HFFc6 (cell line): Measurements from ENCODE around the gene C16orf87. TPM values are rescaled to one million over a fixed set of nuclear protein-coding genes. Genes with fewer than 3 reads are reported as not detected.
"Not testable (repeated sequence)": the region's sequence is repeated elsewhere in the genome, so short reads cannot be mapped to it uniquely, and the experiment has no call there.

Experiments
- DNase-seq: peaks from one replicate; pipeline ENCODE4 v3.0.0-alpha.2; 2018
- H3K27ac Mint-ChIP-seq: 2 replicates; pipeline ENCODE4 v1.8.0; 2020; ENCODE audit warnings: mild to moderate bottlenecking, mixed read lengths
- H3K27me3 Mint-ChIP-seq: 2 replicates; pipeline ENCODE4 v1.8.0; 2021; ENCODE audit warnings: mild to moderate bottlenecking, moderate library complexity, mixed read lengths; ENCODE audit not compliant: insufficient read depth
- H3K36me3 Mint-ChIP-seq: 2 replicates; pipeline ENCODE4 v1.8.0; 2021; ENCODE audit warnings: low read depth, mixed read lengths
- H3K4me1 Mint-ChIP-seq: 2 replicates; pipeline ENCODE4 v1.8.0; 2020; ENCODE audit warnings: low read depth, mixed read lengths
- H3K4me3 Mint-ChIP-seq: 2 replicates; pipeline ENCODE4 v1.8.0; 2020; ENCODE audit warnings: mild to moderate bottlenecking, moderate library complexity, mixed read lengths
- H3K9me3 Mint-ChIP-seq: 2 replicates; pipeline ENCODE4 v1.8.0; 2020; ENCODE audit warnings: mild to moderate bottlenecking, mixed read lengths
- total RNA-seq, 6 experiments: library from RNA; stranded (reverse); fragmentation: NEBNext Ultra II Directional; extraction: Animal tissue kit (Norgen Biotek cat#: 25700); gene quantifications; 2 replicates in 1 of 6; 3 replicates in 5 of 6; pipeline ENCODE4 v1.2.3, GENCODE V29; 2021
- TF ChIP-seq, protein P1 (sequence below): fragments of 200-600 bp; sonication (generic); IDR thresholded peaks from 2 replicates; pipeline ENCODE4 v1.5.0; 2021; ENCODE audit warnings: antibody characterized with exemption, mild to moderate bottlenecking

The C16orf87 gene
- total RNA-seq, 6 experiments from 2014 or later = 14.6 to 17.5 (median 15.4) TPM

DNA sequence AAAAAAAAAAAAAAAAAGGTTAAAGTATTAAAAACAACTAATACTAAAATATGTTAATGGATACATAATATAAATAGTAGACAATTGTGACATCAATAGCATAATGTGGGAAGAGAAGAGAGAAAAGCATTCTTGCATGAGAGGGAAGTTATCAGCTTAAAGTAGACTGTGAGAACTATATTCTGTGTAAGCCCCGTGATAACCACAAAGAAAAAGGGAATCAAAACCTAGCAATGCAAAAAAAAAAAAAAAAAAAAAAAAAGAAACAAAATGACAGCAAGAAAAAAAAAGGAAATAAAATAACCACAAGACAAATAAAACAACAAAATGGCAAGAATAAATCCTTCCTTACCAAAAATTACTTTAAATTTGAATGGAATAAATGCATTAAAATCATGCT lies 43.1 kb downstream of the C16orf87 start:
- H3K27me3 Mint-ChIP-seq = peaks cover 7% of the 10 kb centered on the region
- no peaks in the 10 kb centered on the region for H3K9me3 Mint-ChIP-seq
- TF ChIP-seq, protein P1, sequence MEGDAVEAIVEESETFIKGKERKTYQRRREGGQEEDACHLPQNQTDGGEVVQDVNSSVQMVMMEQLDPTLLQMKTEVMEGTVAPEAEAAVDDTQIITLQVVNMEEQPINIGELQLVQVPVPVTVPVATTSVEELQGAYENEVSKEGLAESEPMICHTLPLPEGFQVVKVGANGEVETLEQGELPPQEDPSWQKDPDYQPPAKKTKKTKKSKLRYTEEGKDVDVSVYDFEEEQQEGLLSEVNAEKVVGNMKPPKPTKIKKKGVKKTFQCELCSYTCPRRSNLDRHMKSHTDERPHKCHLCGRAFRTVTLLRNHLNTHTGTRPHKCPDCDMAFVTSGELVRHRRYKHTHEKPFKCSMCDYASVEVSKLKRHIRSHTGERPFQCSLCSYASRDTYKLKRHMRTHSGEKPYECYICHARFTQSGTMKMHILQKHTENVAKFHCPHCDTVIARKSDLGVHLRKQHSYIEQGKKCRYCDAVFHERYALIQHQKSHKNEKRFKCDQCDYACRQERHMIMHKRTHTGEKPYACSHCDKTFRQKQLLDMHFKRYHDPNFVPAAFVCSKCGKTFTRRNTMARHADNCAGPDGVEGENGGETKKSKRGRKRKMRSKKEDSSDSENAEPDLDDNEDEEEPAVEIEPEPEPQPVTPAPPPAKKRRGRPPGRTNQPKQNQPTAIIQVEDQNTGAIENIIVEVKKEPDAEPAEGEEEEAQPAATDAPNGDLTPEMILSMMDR = no peak
- H3K4me3 Mint-ChIP-seq = no peak overlapping the region
- DNase-seq = no peak
- peaks cover 24% of the 10 kb centered on the region for H3K36me3 Mint-ChIP-seq
- peaks cover 27% of the 10 kb centered on the region for H3K4me1 Mint-ChIP-seq
- no peak overlapping the region for H3K27ac Mint-ChIP-seq

DNA sequence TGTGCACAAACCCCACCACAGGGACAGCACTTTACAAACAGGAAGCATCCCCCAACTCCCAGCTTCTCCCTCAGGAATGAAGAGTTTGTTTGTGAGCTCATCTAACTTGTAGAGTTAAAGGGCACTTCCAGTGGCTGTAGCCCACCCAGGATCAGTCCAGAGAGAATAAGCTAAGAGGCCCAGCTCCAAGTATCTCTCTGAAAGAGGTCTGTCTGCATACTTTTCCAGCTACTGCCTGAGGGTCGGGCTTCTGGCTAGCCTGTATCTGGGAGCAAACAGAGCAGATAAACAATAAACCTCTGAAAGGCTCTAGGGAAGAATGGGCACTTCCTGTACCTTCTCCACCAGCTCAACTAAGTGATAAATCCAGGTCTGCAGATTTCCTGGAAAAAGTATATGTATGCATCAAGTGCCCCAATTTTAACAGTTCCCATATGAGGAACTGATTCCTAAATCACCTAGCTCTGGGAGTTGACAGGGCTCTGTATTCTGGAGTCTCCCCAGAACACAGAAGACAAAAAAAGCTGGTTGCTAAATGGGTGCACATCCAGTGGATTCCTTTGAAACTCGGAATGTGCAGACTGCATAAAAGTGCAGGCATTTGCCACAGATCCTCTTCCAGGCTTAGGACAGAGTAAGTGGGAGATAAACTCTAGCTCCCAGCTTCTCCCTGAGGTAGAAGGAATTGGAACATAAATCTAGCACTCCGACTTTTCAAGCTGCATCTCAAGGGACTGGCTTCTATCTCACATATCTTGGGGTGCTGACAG lies 45.7 kb downstream of the C16orf87 start:
- H3K27ac Mint-ChIP-seq = no peak overlapping the region
- no peaks in the 10 kb centered on the region for H3K9me3 Mint-ChIP-seq
- peaks cover 11% of the 10 kb centered on the region for H3K36me3 Mint-ChIP-seq
- no peak for DNase-seq
- TF ChIP-seq, protein P1 = no peak
- no peak overlapping the region for H3K4me3 Mint-ChIP-seq
- peaks cover 19% of the 10 kb centered on the region for H3K4me1 Mint-ChIP-seq
- H3K27me3 Mint-ChIP-seq = peaks cover 5% of the 10 kb centered on the region

DNA sequence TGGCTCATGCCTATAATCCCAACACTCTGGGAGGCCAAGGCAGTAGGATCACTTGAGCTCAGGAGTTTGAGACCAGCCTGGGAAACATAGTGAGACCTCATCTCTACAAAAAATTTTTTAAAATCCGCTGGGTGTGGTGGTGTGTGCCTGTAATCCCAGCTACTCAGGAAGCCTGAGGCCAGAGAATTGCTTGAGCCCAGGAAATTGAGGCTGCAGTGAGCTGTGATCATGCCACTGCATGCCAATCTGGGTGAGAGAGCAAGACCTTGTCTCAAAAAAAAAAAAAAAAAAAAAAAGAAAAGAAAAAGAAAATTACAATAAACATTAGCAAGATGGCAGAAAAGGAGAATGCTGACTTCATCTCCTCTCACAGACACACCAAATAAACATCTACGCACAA lies 46.4 kb downstream of the C16orf87 start:
- not testable (repeated sequence) for H3K9me3 Mint-ChIP-seq, H3K27ac Mint-ChIP-seq

DNA sequence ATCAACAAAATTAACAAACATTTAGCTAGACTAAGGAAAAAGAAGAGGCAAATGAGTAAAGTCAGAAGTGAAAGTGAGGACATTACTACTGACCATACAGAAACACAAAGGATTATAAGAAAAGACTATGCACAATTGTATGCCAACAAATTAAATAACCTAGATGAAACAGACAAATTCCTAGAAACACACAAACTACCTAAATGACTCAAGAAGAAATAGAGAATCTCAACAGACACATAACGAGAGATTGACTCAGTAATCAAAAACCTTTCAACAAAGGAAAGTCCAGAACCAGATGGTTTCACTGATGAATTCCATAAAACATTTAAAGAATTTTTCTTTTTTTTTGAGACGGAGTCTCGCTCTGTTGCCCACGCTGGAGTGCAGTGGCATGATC lies 47.2 kb downstream of the C16orf87 start:
- no peak for DNase-seq
- Mint-ChIP-seq H3K9me3 (no peaks in the 10 kb centered on the region), H3K4me3 (no peak overlapping the region), H3K36me3 (peaks cover 10% of the 10 kb centered on the region), H3K27ac (no peak overlapping the region), H3K27me3 (peaks cover 7% of the 10 kb centered on the region), H3K4me1 (peaks cover 16% of the 10 kb centered on the region)
- TF ChIP-seq, protein P1 = no peak

More for the DNA sequence above, 46.4 kb downstream of the C16orf87 start:
- not testable (repeated sequence) for DNase-seq, H3K36me3 Mint-ChIP-seq, H3K4me3 Mint-ChIP-seq, H3K27me3 Mint-ChIP-seq
- peaks cover 16% of the 10 kb centered on the region for H3K4me1 Mint-ChIP-seq

DNA sequence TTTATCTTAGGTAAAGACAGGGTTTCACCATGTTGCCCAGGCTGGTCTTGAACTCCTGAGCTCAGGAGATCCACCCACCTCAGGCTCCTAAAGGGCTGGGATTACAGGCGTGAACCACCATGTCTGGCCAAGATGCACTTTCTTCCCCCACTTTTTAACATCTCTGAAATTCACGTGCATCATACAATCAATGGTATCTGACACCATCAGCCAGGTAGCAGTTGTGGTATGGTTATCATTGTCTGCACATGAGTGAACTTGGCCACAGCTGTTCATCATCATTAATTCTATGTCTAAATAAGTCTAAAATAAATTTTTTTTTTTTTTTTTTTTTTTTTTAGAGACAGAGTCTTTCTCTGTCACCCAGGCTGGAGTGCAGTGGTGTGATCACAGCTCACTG lies 48.7 kb downstream of the C16orf87 start:
- no peak for DNase-seq
- H3K4me3 Mint-ChIP-seq = no peak overlapping the region
- H3K9me3 Mint-ChIP-seq = no peaks in the 10 kb centered on the region
- H3K4me1 Mint-ChIP-seq = peaks cover 10% of the 10 kb centered on the region; the same call in 1 of the 2 replicates
- H3K36me3 Mint-ChIP-seq = peaks cover 10% of the 10 kb centered on the region
- H3K27me3 Mint-ChIP-seq = peaks cover 7% of the 10 kb centered on the region
- no peak overlapping the region for H3K27ac Mint-ChIP-seq
- TF ChIP-seq, protein P1 = no peak

DNA sequence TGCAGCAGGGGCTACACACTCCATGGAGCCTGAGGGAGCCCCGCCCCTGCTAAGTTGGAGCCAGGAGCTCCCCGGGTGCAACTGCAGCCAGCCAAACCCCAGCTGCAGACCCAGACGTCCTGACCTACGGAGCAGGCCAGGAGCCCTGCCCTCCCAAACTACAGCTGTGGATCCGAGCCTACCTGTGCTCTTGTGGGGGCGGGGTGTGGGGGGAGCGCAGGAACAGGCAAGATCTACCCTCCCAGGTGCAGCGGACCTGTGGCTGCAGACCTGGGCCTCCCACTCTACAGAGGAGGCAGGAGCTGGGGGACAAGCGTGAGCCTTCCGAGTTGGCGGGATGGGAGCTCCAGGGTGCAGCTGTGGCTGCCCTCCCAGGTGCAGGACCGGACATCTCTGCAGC lies 53.2 kb downstream of the C16orf87 start:
- H3K27ac Mint-ChIP-seq = no peak overlapping the region
- H3K36me3 Mint-ChIP-seq = no peaks in the 10 kb centered on the region
- TF ChIP-seq, protein P1 = no peak
- peaks cover 6% of the 10 kb centered on the region; the same call in 1 of the 2 replicates for H3K4me1 Mint-ChIP-seq
- no peak for DNase-seq
- peaks cover 6% of the 10 kb centered on the region for H3K27me3 Mint-ChIP-seq
- no peaks in the 10 kb centered on the region for H3K9me3 Mint-ChIP-seq
- H3K4me3 Mint-ChIP-seq = no peak overlapping the region
